GM12801 (cell line): Measurements from ENCODE around the gene ADAM19.

Source experiments
- CTCF ChIP-seq: IDR thresholded peaks from one replicate; pipeline ENCODE4 v1.5.1; 2011; ENCODE audit warnings: control low read depth; ENCODE audit not compliant: insufficient read length; ENCODE audit errors: extremely low read depth

The ADAM19 gene

DNA sequence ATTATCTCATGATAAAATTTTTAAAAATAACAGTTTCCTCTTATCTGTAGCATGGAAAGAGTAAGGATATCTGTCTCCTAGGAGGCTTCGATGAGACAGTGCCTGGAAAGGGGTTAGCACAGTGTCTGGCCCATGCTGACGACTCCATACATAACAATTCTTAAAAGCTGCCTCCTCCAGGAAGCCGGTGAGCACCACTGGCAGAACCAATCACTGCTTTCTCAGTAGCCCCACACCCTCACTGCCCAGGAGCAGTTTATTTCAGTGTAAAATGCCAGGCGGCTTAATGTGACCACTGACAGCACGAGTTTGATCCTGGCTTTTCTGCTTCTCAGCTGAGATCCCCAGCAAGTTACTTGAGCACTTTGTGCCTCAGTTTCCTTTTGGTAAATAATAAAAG lies 116.7 kb downstream of the ADAM19 start:
- TF ChIP-seq CTCF: no peak

GRCh38 chr5:157457391-157457790 lies 118.2 kb downstream of the ADAM19 start:
- TF ChIP-seq CTCF: no peak

- TF ChIP-seq CTCF: no peak
Observed at GRCh38 chr5:157456301-157456700, 119.3 kb downstream of the ADAM19 start.

DNA sequence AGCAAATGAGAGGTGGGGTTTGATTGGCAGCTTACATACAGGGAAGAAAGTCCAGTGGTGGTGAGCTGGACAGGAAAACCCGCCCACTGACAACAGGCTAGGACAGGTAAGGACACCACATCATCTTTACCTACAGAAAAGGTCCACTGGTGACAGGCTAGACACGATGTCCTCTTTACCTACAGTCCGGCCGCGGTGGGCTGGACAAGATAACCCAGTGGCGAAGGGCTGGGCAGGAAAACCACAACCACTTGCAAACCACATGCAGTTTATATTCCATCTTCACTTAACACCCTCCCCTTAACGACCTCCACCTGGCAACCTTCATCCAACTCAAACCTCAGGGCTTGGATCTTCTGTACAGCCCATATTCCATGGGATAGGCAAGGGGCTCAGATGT lies 120.5 kb downstream of the ADAM19 start:
- TF ChIP-seq CTCF: no peak

- TF ChIP-seq CTCF: no peak
Observed at GRCh38 chr5:157454273-157454672, 121.3 kb downstream of the ADAM19 start.

DNA sequence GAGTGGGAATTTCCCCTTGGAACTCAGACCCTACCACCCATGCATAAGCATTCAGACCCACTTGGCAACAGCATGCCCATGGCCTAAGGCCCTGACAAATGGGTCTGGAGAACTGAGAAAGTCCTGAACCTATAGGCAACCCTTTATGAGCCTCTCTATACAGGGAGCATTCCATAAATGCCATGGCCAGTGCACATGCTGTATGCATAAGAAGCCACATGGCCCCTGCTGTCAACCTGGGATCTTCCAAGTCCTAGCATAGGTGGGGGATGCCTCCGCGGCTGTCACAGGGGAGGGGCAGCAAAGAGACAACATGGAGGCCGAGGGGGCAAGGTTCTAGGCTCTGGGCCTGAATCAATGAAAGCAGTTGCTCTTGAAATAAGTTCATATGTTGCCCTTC lies 123.8 kb downstream of the ADAM19 start:
- no peak for TF ChIP-seq CTCF

DNA sequence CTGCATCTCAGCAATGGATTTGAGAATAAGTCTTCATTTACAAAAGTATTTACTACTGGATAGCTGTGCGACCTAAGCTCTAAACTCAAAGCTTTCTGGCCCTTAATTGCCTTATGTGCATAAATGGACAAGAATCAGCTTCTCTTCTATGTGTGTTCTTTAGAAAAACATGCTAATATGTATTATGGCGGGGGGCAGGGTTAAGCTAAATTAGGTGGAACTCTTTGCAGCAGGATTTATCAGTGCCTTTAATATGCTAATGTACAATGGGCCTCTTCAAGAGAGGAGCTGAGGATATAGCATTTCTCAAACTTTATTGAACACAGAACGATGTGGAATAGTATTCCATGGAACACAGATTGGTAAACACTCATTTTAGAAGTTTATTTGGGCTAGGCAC lies 125.6 kb downstream of the ADAM19 start:
- TF ChIP-seq CTCF: no peak
